Dendritic cell treated with granulocyte-macrophage colony-stimulating factor and Interleukin-4, amounts not matched to agents 40 ng/mL and 50 ng/mL, for 4 days (primary cell): ENCODE data around the gene GDPD1.
"Not testable (repeated sequence)": the region's sequence is repeated elsewhere in the genome, so short reads cannot be mapped to it uniquely, and the experiment has no call there.

ENCODE experiments used
- H3K27ac Mint-ChIP-seq: one replicate; pipeline ENCODE4 v1.8.0; 2022; ENCODE audit warnings: mild to moderate bottlenecking, mixed read lengths
- H3K27me3 Mint-ChIP-seq: one replicate; pipeline ENCODE4 v1.8.0; 2022; ENCODE audit warnings: mild to moderate bottlenecking, mixed read lengths
- H3K36me3 Mint-ChIP-seq: one replicate; pipeline ENCODE4 v1.8.0; 2022; ENCODE audit warnings: low read depth, mixed read lengths
- H3K4me1 Mint-ChIP-seq: one replicate; pipeline ENCODE4 v1.8.0; 2022; ENCODE audit warnings: low read depth, mixed read lengths
- H3K4me3 Mint-ChIP-seq: one replicate; pipeline ENCODE4 v1.8.0; 2022; ENCODE audit warnings: mild to moderate bottlenecking, moderate library complexity, mixed read lengths
- H3K9me3 Mint-ChIP-seq: one replicate; pipeline ENCODE4 v1.8.0; 2022; ENCODE audit warnings: mixed read lengths
- intact Hi-C: fragments of 100-400 bp; cut with micrococcal nuclease; formaldehyde crosslinking; loops from one replicate; pipeline ENCODE4 v1.15.0; 2022

GDPD1 gene

GRCh38 chr17:59311051-59311468, 90.7 kb downstream of the GDPD1 start:
- H3K9me3 Mint-ChIP-seq: no peaks in the 10 kb centered on the region
- peaks cover 12% of the 10 kb centered on the region for H3K4me1 Mint-ChIP-seq
- no peaks in the 10 kb centered on the region for H3K27me3 Mint-ChIP-seq
- H3K36me3 Mint-ChIP-seq: no peaks in the 10 kb centered on the region
- no peak overlapping the region for H3K4me3 Mint-ChIP-seq
- intact Hi-C loops: loop anchor here (1.0 to 10.0 kb wide), 3 partner anchors 90 to 254 kb away; partner anchors contain the start of genes DHX40 and GDPD1
- H3K27ac Mint-ChIP-seq: peak overlapping the region; percentile 30

GRCh38 chr17:59311521-59311920, 91.2 kb downstream of the GDPD1 start:
- H3K27ac Mint-ChIP-seq, H3K36me3 Mint-ChIP-seq, H3K4me3 Mint-ChIP-seq, H3K9me3 Mint-ChIP-seq, H3K27me3 Mint-ChIP-seq: not testable (repeated sequence)
- intact Hi-C loops: loop anchor here (1.0 to 10.0 kb wide), 3 partner anchors 91 to 253 kb away; partner anchors contain the start of genes DHX40 and GDPD1
- peaks cover 15% of the 10 kb centered on the region for H3K4me1 Mint-ChIP-seq

- H3K36me3 Mint-ChIP-seq: no peaks in the 10 kb centered on the region
- intact Hi-C loops: loop anchor here (10.0 kb wide), 1 partner anchor 249 kb away; the partner anchor contains the start of gene DHX40
- H3K4me3 Mint-ChIP-seq: no peak overlapping the region
- H3K9me3 Mint-ChIP-seq: no peaks in the 10 kb centered on the region
- peaks cover 8% of the 10 kb centered on the region for H3K4me1 Mint-ChIP-seq
- no peak overlapping the region for H3K27ac Mint-ChIP-seq
- H3K27me3 Mint-ChIP-seq: no peaks in the 10 kb centered on the region
These were observed 95.6 kb downstream of the GDPD1 start for GRCh38 chr17:59315866-59316265.
